GM03348 (cell line): ENCODE measurements around the gene EFS.
"Not testable (repeated sequence)": the region's sequence is repeated elsewhere in the genome, so short reads cannot be mapped to it uniquely, and the experiment has no call there.

Source experiments
- DNase-seq: peaks from one replicate; pipeline ENCODE4 v3.0.0; 2012; ENCODE audit warnings: low spot score

The EFS gene

DNA sequence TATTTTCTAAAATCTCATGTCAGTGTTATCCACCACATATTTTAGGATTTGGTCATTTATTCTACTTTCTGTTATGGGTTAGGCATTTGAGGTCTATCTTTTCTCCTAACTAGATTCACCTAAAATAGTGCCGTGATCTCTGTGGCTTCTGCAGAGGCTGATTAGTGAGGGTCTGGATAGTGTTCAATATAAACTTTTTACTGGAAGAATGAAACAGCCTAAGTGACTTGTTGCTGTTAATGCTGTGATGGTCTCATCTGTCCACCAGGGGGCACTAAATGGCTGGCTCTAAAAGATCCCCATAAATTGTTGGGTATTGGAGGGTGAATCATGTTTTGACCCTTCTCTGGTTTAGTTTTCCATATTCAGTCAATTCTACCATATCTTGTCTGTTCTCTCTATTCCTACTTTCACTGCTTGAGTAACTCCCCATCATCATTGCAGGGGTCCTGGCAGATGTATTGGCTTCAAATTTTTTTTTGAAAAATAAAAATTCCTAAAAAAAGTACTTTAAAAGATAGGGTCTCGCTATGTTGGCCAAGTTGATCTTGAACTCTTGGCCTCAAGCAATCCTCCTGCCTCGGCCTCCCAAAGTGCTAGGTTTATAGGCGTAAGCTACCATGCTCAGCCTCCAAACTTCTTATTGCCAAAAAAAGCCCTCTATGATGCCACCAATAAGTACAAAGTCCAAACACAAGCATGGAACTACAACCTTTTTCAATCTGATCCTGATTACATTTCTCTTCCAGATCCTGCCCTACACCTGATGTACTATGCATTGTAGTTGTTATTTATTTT is 36.8 kb downstream of the EFS start:
- DNase-seq: peak; percentile 86

DNA sequence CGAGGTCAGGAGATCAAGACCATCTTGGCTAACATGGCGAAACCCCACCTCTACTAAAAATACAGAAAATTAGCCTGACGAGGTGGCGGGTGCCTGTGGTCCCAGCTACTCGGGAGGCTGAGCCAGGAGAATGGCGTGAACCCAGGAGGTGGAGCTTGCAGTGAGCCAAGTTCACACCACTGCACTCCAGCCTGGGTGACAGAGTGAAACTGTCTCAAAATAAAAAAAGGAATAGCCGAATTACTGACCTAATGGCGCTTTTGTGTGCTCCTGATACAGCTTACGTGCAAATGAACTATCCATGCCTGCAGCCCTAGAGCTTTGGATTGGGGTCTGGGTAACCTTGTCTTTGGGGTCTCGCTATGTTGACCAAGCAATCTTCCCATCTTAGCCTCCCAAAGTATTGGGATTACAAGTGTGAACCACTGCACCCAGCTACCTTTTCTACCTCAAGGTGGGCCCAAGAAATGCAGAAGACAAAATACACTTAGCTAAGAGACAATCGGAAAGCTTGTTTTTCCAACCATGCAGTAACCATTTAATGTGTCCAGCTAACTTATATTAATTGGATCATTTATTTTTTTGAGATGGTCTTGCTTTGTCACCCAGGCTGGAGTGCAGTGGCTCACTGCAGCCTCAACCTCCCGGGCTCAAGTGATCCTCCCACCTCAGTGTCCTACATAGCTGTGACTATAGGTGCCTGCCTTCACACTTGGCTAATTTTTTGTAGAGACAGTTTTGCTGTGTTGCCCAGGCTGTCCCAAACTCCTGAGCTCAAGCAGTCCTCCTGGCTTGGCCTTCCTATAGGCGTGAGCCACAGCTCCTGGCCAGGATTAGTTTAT is 38.3 kb downstream of the EFS start:
- no peak for DNase-seq

- not testable (repeated sequence) for DNase-seq
Measured at GRCh38 chr14:23325746-23326145, 39.2 kb downstream of the EFS start.

DNA sequence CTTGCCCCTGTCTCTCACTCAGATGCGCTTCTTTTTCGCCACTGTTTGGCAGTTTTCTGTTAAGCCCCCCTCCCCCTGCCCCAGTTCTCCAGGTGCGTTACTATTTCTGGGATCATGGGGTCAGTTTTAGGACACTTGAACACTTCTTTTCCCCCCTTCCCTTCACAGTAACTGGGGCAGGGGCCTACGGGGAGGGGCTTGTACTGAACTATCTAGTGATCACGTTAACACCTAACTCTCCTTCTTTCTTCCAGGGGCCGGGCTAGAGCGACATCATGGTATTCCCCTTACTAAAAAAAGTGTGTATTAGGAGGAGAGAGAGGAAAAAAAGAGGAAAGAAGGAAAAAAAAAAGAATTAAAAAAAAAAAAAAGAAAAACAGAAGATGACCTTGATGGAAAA is 40.0 kb downstream of the EFS start:
- DNase-seq: no peak

DNA sequence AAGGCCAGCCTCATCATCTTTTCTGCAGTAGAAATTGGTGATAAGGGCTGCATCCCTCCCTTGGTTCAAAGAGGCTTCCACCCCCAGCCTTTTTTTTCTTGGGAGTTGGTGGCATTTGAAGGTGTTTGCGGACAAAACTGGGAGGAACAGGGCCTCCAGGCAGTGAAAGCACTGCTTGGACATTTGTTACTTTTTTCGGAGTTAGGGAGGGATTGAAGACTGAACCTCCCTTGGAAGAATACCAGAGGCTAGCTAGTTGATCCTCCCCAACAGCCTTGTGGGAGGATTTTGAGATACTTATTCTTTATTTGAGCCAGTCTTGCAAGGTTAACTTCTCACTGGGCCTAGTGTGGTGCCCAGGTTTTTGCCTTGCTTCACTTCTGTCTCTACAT is 40.5 kb downstream of the EFS start:
- DNase-seq: no peak

DNA sequence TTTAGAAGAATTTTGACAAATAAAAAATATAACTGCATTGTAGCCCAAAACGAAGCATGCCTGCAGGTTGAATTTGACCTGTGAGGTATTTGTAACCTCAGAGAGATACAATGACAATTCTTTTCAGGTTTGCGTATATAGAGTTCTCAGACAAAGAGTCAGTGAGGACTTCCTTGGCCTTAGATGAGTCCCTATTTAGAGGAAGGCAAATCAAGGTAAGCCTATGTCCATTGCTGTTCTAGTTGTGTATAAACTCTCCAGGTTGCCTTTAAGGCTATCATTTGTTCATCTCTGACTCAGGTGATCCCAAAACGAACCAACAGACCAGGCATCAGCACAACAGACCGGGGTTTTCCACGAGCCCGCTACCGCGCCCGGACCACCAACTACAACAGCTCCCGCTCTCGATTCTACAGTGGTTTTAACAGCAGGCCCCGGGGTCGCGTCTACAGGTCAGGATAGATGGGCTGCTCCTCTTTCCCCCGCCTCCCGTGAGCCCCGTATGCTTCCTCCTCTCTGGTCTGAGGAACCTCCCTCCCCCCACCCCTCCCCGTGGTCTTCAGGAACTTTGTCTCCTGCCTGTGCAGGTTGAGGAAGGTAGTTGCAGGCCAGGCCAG is 41.0 kb downstream of the EFS start:
- DNase-seq: no peak

DNA sequence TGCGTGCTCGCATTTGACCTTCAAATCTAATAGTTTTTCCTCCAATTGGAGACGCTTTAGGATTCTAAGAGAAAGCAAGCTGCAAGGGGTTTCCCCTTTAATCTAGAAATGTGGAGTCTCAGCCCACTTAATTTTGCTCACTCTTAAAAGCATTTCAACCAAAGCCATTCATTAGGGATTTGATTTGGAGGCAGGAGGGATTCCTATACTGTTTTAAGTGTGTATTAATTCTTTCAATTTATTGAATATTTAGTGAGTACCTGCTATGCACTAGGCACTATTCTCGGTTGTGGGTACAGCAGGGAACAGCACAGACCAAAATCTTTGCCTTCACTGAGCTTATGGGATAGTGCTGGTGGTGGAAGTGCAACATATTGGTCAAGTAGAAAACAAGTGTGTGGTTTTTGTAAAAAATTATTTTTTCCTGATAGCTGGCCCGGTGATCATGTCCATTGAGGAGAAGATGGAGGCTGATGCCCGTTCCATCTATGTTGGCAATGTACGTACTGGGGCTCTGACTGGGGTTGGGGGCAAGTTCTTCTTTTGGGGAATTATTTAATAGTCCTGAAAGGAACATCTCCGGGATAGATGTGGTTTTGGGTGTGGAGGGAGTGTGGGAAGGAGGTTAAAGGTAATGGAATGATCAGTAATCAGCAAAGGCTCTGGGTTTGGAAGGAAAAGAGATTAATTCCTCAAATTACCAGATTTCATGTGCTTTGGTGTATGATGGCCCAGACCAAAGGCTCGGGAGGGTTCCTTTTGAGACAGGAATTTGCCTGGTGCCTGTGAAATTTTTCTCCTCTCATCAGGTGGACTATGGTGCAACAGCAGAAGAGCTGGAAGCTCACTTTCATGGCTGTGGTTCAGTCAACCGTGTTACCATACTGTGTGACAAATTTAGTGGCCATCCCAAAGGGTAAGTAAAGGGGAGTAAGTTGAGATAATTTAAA is 42.1 kb downstream of the EFS start:
- DNase-seq: no peak

GRCh38 chr14:23321572-23322547 is 43.1 kb downstream of the EFS start:
- peak; percentile 82 for DNase-seq

- peak; percentile 98 for DNase-seq
Measured at GRCh38 chr14:23320584-23321571, 44.1 kb downstream of the EFS start, which contains the start of gene PABPN1. TSS of gene PABPN1 (plus strand) at chr14:23321457. CDS start at chr14:23321470, 13 bp downstream.

GRCh38 chr14:23319746-23320583 is 45.0 kb downstream of the EFS start:
- DNase-seq: no peak

DNA sequence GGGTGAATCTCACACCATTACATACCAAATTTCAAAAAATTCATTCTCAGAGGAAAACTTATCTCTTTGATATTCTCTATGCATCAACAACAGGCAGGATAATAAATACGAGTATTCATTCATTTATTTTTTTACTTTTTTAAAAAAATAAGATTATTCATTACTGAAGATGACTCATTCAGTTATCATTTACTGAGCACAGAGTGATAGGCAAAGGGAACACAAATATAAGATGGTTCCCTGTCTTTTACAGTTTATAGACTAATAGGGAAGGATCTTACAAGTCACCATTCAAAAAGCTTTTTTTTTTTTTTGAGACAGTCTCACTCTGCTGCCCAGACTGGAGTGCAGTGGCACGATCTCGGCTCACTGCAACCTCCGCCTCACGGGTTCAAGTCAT is 48.7 kb downstream of the EFS start:
- DNase-seq: no peak

GRCh38 chr14:23310546-23310945 is 54.4 kb downstream of the EFS start:
- DNase-seq: no peak

DNA sequence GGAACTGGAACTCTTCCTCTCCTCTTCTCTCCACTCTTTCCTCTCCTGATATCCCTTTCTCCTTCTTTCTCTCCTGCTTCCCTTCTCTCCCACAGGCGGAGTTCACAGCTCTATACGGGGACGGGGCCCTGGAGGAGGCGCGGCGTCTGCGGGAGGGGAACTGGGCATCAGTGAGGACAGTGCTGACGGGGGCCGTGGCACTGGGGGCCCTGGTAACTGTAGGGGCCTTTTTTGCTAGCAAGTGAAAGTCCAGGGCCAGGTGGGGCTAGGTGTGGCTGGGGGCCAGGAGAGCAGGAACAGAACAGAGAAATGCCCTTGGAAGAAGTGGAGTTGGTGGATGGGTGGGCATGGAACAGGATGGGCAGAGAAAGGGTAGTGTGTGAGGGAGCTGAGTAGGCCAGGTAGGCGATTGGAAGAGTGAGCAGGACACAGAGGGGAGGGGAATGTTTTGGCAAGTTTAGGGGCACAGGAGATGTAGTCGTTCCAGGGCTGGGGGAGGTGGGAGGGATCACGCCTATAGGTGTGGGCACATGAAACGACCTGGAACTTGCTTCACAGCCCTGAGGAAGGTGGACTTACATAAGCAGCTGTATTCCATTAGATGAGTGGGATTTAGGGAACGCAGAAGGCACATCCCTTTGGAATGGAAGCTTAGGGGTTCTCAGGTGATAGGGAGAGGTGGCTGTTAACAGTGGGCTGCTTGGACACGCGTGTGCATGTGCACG is 56.1 kb downstream of the EFS start:
- DNase-seq: no peak

DNA sequence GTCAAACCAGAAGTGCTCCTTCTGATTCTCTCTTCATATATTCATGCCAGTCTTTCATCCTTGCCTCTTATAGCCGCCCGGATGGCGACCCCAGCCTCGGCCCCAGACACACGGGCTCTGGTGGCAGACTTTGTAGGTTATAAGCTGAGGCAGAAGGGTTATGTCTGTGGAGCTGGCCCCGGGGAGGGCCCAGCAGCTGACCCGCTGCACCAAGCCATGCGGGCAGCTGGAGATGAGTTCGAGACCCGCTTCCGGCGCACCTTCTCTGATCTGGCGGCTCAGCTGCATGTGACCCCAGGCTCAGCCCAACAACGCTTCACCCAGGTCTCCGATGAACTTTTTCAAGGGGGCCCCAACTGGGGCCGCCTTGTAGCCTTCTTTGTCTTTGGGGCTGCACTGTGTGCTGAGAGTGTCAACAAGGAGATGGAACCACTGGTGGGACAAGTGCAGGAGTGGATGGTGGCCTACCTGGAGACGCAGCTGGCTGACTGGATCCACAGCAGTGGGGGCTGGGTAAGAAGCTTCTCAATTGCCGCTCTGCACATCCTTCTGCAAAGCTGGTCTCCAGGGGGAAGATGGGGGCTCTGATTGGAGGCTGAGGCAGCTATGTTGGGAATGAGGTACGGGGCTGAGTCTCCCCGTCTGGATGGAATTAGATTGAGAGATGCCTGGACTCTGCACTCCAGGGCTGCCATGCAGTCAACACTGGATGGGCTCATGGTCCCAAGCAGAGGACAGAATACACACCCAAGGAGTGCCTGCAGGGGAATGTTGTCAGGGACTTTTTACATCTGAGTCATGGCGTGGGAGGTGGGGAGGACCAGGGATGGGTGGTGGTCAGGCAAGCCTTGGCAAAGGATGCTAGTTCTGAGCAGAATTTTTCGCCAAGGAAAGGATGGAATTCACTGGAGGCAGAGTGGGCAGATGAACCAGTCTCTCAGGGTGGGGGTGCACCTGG is 57.0 kb downstream of the EFS start:
- peak; percentile 40 for DNase-seq

DNA sequence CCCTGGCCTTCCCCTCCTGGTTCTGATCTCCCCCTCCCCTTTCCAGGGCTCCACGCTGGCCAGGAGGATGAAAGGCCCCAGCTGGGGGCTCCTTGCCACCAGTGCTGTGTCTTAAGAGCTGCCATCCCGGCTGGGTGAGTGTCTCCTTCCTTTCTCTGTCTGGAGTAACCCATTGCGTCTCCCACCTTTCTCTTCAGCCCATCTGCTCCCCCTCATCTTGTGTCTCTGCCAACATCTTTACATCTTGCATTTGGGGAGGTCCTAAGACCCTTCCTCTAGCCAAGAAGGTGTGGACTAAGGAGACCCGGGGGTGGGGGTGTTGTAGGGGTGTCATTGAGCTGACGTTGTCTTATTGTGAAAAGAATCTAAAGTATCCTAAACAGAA is 57.8 kb downstream of the EFS start:
- no peak for DNase-seq

GRCh38 chr14:23306412-23307145 is 58.4 kb downstream of the EFS start, which contains the start of gene BCL2L2:
TSS of gene BCL2L2 (plus strand) at chr14:23306833. CDS start at chr14:23307768, 935 bp downstream.
- DNase-seq: peak; percentile 90
